Measurements from ENCODE around the gene ZBTB7C.

The ZBTB7C gene

GRCh38 chr18:48006415-48007175, 402.6 kb downstream of the ZBTB7C start:
- no peak for DNase-seq

GRCh38 chr18:48004577-48004976, 404.6 kb downstream of the ZBTB7C start:
- DNase-seq, result no peak

GRCh38 chr18:48003426-48004349, 405.5 kb downstream of the ZBTB7C start:
- no peak for DNase-seq

GRCh38 chr18:48002933-48003365, 406.2 kb downstream of the ZBTB7C start:
- DNase-seq, result no peak

GRCh38 chr18:48000701-48001100, 408.5 kb downstream of the ZBTB7C start:
- no peak for DNase-seq

GRCh38 chr18:47999801-48000248, 409.4 kb downstream of the ZBTB7C start:
- no peak for DNase-seq

- peak; percentile 22 for DNase-seq
Observed at GRCh38 chr18:47997338-47997780, 411.8 kb downstream of the ZBTB7C start.

GRCh38 chr18:47996091-47996541, 413.1 kb downstream of the ZBTB7C start:
- no peak for DNase-seq

GRCh38 chr18:47995654-47996053, 413.5 kb downstream of the ZBTB7C start:
- DNase-seq, result no peak

- DNase-seq, result no peak
Observed at GRCh38 chr18:47993409-47993808, 415.8 kb downstream of the ZBTB7C start.

- no peak for DNase-seq
Observed at GRCh38 chr18:47992976-47993375, 416.2 kb downstream of the ZBTB7C start.

- no peak for DNase-seq
Observed at GRCh38 chr18:47992266-47992665, 416.9 kb downstream of the ZBTB7C start.

- no peak for DNase-seq
Observed at GRCh38 chr18:47990981-47991380, 418.2 kb downstream of the ZBTB7C start.

- DNase-seq, result no peak
Observed at GRCh38 chr18:47987388-47987699, 421.8 kb downstream of the ZBTB7C start.

GRCh38 chr18:47986620-47987387, 422.4 kb downstream of the ZBTB7C start:
- no peak for DNase-seq

- DNase-seq, result peak; percentile 7
Observed at GRCh38 chr18:47985866-47986265, 423.3 kb downstream of the ZBTB7C start.

GRCh38 chr18:47984991-47985390, 424.2 kb downstream of the ZBTB7C start:
- DNase-seq, result no peak

GRCh38 chr18:47983946-47984345, 425.2 kb downstream of the ZBTB7C start:
- no peak for DNase-seq

- no peak for DNase-seq
Observed at GRCh38 chr18:47983055-47983454, 426.1 kb downstream of the ZBTB7C start.

- DNase-seq, result no peak
Observed at GRCh38 chr18:47981830-47982229, 427.4 kb downstream of the ZBTB7C start.

GRCh38 chr18:47981320-47981719, 427.9 kb downstream of the ZBTB7C start:
- DNase-seq, result no peak

GRCh38 chr18:47979611-47980200, 429.5 kb downstream of the ZBTB7C start:
- no peak for DNase-seq

- DNase-seq, result no peak
Observed at GRCh38 chr18:47978603-47979002, 430.6 kb downstream of the ZBTB7C start.
